Stimulated activated naive B cell treated with anti-CD40 and anti-IgM and Interleukin-4, amounts not matched to agents 10 μg/mL and 1 μg/mL and 100 μg/mL, for 72 hours (primary cell): ENCODE data around the gene FFAR1.
"Not testable (repeated sequence)": the region's sequence is repeated elsewhere in the genome, so short reads cannot be mapped to it uniquely, and the experiment has no call there.

Experiments
- ATAC-seq, 2 donors: fragments of 150-1000 bp; cut with Tn5 transposase; replicated peaks; 2 replicates each; pipeline ENCODE4 v1.10.0; 2021; ENCODE audit warnings: moderate library complexity in 1 of 2
- DNase-seq: peaks from one replicate; pipeline ENCODE4 v3.0.0; 2021
- H3K27ac Mint-ChIP-seq: one replicate; pipeline ENCODE4 v1.8.0; 2022; ENCODE audit warnings: mild to moderate bottlenecking, mixed read lengths
- H3K27me3 Mint-ChIP-seq, 2 donors: one replicate each; pipeline ENCODE4 v1.8.0; 2022; ENCODE audit warnings: mixed read lengths in 2 of 2
- H3K36me3 Mint-ChIP-seq, 2 donors: one replicate each; pipeline ENCODE4 v1.8.0; 2022; ENCODE audit warnings: mixed read lengths in 2 of 2, mild to moderate bottlenecking in 1 of 2
- H3K4me1 Mint-ChIP-seq, 2 donors: one replicate each; pipeline ENCODE4 v1.8.0; 2022; ENCODE audit warnings: mixed read lengths in 2 of 2, mild to moderate bottlenecking in 1 of 2
- H3K4me3 Mint-ChIP-seq, 2 donors: one replicate each; pipeline ENCODE4 v1.8.0; 2022; ENCODE audit warnings: mild to moderate bottlenecking in 2 of 2, mixed read lengths in 2 of 2, moderate library complexity in 1 of 2
- H3K9me3 Mint-ChIP-seq, 2 donors: one replicate each; pipeline ENCODE4 v1.8.0; 2022; ENCODE audit warnings: mixed read lengths in 2 of 2, mild to moderate bottlenecking in 1 of 2

The FFAR1 gene

GRCh38 chr19:35369522-35369921, 21.8 kb downstream of the FFAR1 start:
- H3K36me3 Mint-ChIP-seq: no peaks in the 10 kb centered on the region
- no peak overlapping the region for H3K4me3 Mint-ChIP-seq
- H3K9me3 Mint-ChIP-seq: peaks cover 5% of the 10 kb centered on the region in 2 donors
- peaks cover 16 to 20% of the 10 kb centered on the region in 2 donors for H3K27me3 Mint-ChIP-seq
- ATAC-seq (no peak), DNase-seq (no peak)
- no peak overlapping the region for H3K27ac Mint-ChIP-seq
- peaks cover 6 to 22% of the 10 kb centered on the region in 2 donors for H3K4me1 Mint-ChIP-seq

DNA sequence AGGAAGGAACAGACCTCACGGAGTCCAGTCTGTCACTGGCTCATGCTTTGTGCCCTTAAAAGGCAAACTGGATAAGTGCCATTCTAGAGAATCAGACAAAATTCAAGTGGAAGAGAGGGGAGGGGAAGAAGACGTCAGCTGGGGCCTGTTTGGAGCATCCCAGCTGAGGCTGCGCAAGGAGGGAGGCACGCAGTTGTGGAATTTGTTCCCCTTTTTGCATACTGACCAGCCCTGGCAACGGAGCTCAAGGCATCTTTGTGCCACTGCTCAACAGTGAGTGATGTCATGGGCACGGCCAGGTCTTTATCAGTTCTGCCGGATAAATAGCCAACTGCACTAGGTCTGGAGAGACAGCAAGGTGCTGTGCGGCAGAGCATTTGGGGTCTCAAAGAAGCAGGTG, 23.0 kb downstream of the FFAR1 start, which contains the start of gene GPR42:
GPR42 (plus strand) TSS at position 347 of the 400 bp plus-strand sequence. CDS start 292 bp downstream, outside the sequence.
- ATAC-seq (no peak), DNase-seq (no peak)
- no peaks in the 10 kb centered on the region for H3K36me3 Mint-ChIP-seq
- H3K4me1 Mint-ChIP-seq: peaks cover 13 to 34% of the 10 kb centered on the region in 2 donors
- H3K27me3 Mint-ChIP-seq: peaks cover 16 to 23% of the 10 kb centered on the region in 2 donors
- no peak within 1 kb of the TSS for H3K27ac Mint-ChIP-seq
- peaks cover 5% of the 10 kb centered on the region in 2 donors for H3K9me3 Mint-ChIP-seq
- no peak within 1 kb of the TSS for H3K4me3 Mint-ChIP-seq

- peak overlapping the region; percentile 20 for H3K27ac Mint-ChIP-seq
- peaks cover 26 to 46% of the 10 kb centered on the region in 2 donors for H3K4me1 Mint-ChIP-seq
- peaks cover 0 to 1% of the 10 kb centered on the region in 2 donors for H3K36me3 Mint-ChIP-seq
- DNase-seq (no peak), ATAC-seq (no peak)
- peaks cover 9 to 16% of the 10 kb centered on the region in 2 donors for H3K27me3 Mint-ChIP-seq
- peaks cover 7 to 12% of the 10 kb centered on the region in 2 donors for H3K9me3 Mint-ChIP-seq
- no peak overlapping the region for H3K4me3 Mint-ChIP-seq
These were observed 25.8 kb downstream of the FFAR1 start for GRCh38 chr19:35373492-35373891.

DNA sequence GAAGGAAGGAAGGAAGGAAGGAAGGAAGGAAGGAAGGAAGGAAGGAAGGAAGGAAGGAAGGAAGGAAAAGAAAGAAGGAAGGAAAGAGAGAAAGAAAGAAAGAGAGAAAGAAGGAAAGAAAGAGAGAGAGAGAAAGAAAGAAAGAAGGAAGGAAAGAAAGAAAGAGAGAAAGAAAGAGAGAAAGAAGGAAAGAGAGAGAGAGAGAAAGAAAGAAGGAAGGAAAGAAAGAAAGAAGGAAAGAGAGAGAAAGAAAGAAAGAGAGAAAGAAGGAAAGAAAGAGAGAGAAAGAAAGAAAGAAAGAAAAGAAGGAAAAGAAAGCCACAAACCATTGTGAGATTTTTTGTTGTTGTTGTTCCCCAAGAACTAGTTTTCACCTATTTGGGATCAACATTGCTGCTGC, 26.3 kb downstream of the FFAR1 start:
- H3K27me3 Mint-ChIP-seq: peaks cover 9 to 16% of the 10 kb centered on the region in 2 donors
- H3K9me3 Mint-ChIP-seq: peaks cover 7 to 14% of the 10 kb centered on the region in 2 donors
- H3K36me3 Mint-ChIP-seq, H3K4me3 Mint-ChIP-seq, DNase-seq, ATAC-seq: not testable (repeated sequence)
- H3K4me1 Mint-ChIP-seq: peaks cover 26 to 45% of the 10 kb centered on the region in 2 donors
- H3K27ac Mint-ChIP-seq: peak overlapping the region; percentile 20

DNA sequence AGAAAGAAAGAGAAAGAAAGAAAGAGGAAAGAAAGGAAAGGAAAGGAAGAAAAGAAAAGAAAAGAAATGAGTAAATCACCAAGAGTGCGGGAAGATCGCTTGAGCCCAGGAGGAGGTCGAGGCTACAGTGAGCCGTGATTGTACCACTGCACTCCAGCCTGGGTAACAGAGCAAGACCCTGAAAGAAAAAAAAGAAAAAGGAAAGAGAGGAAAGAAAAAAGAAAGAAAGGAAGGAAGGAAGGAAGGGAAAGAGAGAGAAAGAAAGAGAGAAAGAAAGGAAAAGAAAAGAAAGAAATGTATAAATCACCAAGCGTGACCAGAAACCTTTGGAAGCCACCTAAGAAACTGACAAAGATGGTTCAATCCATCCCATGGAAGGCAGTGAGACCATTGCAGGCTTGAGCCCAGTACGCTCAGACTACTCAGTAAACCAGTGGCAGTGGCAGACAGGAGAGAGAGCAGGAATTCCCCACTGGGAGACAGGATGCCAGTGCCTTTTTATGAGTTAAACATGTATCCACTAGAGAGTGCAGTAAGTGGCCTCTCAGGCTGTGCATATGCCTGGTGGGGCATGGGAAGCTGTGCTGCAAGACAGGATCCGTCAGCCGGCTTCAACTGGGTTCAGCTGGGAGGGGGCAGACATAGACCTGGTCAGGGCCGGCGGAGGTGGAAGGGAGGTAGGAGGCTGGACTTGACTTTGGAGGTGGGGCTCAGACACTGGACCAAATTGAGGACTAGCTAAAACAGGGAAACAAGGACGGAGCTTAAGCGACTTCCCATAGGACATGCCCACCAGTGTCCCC, 28.0 kb downstream of the FFAR1 start:
- Mint-ChIP-seq H3K9me3 (peaks cover 2 to 9% of the 10 kb centered on the region in 2 donors), H3K4me1 (peaks cover 25 to 37% of the 10 kb centered on the region in 2 donors), H3K4me3 (no peak overlapping the region), H3K27ac (peak overlapping the region; percentile 48), H3K27me3 (peaks cover 6 to 16% of the 10 kb centered on the region in 2 donors), H3K36me3 (peaks cover 0 to 1% of the 10 kb centered on the region in 2 donors)
- ATAC-seq (no peak), DNase-seq (no peak)

- no peak overlapping the region for H3K4me3 Mint-ChIP-seq
- no peak overlapping the region for H3K27ac Mint-ChIP-seq
- no peak for DNase-seq
- H3K9me3 Mint-ChIP-seq: peaks cover 2 to 9% of the 10 kb centered on the region in 2 donors
- ATAC-seq: no peak
- H3K36me3 Mint-ChIP-seq: peaks cover 0 to 1% of the 10 kb centered on the region in 2 donors
- peaks cover 28 to 37% of the 10 kb centered on the region in 2 donors for H3K4me1 Mint-ChIP-seq
- H3K27me3 Mint-ChIP-seq: peaks cover 14 to 28% of the 10 kb centered on the region in 2 donors
These were observed 30.0 kb downstream of the FFAR1 start for GRCh38 chr19:35377656-35378055.

- H3K27ac Mint-ChIP-seq: no peak overlapping the region
- peaks cover 17 to 28% of the 10 kb centered on the region in 2 donors for H3K27me3 Mint-ChIP-seq
- H3K4me3 Mint-ChIP-seq: no peak overlapping the region
- peaks cover 0 to 1% of the 10 kb centered on the region in 2 donors for H3K36me3 Mint-ChIP-seq
- H3K9me3 Mint-ChIP-seq: peaks cover 2 to 9% of the 10 kb centered on the region in 2 donors
- peaks cover 28 to 37% of the 10 kb centered on the region in 2 donors for H3K4me1 Mint-ChIP-seq
- no peak for ATAC-seq
- DNase-seq: no peak
These were observed 30.7 kb downstream of the FFAR1 start for GRCh38 chr19:35378356-35378755.

- H3K4me1 Mint-ChIP-seq: peaks cover 23 to 30% of the 10 kb centered on the region in 2 donors
- not testable (repeated sequence) for H3K9me3 Mint-ChIP-seq, H3K4me3 Mint-ChIP-seq, DNase-seq, H3K27ac Mint-ChIP-seq, ATAC-seq, H3K36me3 Mint-ChIP-seq
- peaks cover 13 to 30% of the 10 kb centered on the region in 2 donors for H3K27me3 Mint-ChIP-seq
These were observed 31.8 kb downstream of the FFAR1 start for GRCh38 chr19:35379545-35379944.

- Mint-ChIP-seq H3K36me3 (peaks cover 0 to 3% of the 10 kb centered on the region in 2 donors), H3K9me3 (peaks cover 4 to 9% of the 10 kb centered on the region in 2 donors), H3K4me1 (peaks cover 23 to 25% of the 10 kb centered on the region in 2 donors), H3K27me3 (peaks cover 16 to 31% of the 10 kb centered on the region in 2 donors), H3K27ac (no peak overlapping the region), H3K4me3 (no peak overlapping the region)
- no peak for DNase-seq
- ATAC-seq: no peak
These were observed 32.3 kb downstream of the FFAR1 start for GRCh38 chr19:35379992-35380391.

GRCh38 chr19:35380450-35381124, 32.9 kb downstream of the FFAR1 start:
- ATAC-seq: no peak
- no peak overlapping the region for H3K4me3 Mint-ChIP-seq
- peaks cover 17 to 19% of the 10 kb centered on the region in 2 donors for H3K4me1 Mint-ChIP-seq
- peaks cover 4 to 9% of the 10 kb centered on the region in 2 donors for H3K9me3 Mint-ChIP-seq
- no peak for DNase-seq
- H3K36me3 Mint-ChIP-seq: peaks cover 0 to 3% of the 10 kb centered on the region in 2 donors
- no peak overlapping the region for H3K27ac Mint-ChIP-seq
- peaks cover 16 to 25% of the 10 kb centered on the region in 2 donors for H3K27me3 Mint-ChIP-seq

DNA sequence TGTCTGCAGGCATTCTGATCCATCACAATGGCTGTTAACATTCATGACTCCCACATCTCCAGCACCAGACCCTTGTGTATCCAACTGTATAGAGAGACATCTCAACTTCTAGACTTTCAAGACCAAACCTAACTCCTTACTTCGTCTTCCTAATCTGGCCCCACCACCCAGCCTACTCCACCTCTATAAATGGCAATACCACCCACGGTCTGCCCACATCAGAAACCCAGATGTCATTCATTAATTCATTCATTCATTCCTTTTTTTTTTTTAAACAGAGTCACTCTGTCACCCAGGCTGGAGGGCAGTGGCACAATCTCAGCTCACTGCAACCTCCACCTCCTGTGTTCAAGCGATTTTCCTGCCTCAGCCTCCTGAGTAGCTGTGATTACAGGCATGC, 33.6 kb downstream of the FFAR1 start:
- DNase-seq (no peak), ATAC-seq (no peak)
- H3K4me3 Mint-ChIP-seq: no peak overlapping the region
- peaks cover 12% of the 10 kb centered on the region in 2 donors for H3K4me1 Mint-ChIP-seq
- H3K27me3 Mint-ChIP-seq: peaks cover 16 to 18% of the 10 kb centered on the region in 2 donors
- peaks cover 4 to 10% of the 10 kb centered on the region in 2 donors for H3K9me3 Mint-ChIP-seq
- no peak overlapping the region for H3K27ac Mint-ChIP-seq
- H3K36me3 Mint-ChIP-seq: peaks cover 1 to 4% of the 10 kb centered on the region in 2 donors

DNA sequence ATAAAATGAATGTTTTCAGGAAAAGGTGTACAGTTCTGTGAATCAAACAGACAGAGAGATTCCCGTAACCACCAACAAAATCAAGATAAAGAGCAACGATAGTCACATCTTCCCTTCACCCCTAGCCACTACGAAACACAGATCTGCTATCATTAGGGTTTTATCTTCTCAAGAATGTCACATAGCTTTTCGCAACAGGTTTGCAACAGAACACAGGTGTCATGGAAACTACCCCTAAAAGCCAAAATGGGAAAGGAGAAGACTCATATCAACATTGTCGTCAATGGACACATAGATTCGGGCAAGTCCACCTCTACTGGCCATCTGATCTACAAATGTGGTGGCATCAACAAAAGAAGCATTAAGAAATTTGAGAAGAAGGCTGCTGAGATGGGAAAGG, 34.2 kb downstream of the FFAR1 start:
- H3K4me3 Mint-ChIP-seq: no peak overlapping the region

GRCh38 chr19:35383536-35383935, 35.8 kb downstream of the FFAR1 start:
- ATAC-seq (no peak), DNase-seq (no peak)
- H3K27me3 Mint-ChIP-seq: peaks cover 16 to 18% of the 10 kb centered on the region in 2 donors
- peaks cover 5 to 6% of the 10 kb centered on the region in 2 donors for H3K9me3 Mint-ChIP-seq
- no peak overlapping the region for H3K27ac Mint-ChIP-seq
- peaks cover 4 to 5% of the 10 kb centered on the region in 2 donors for H3K36me3 Mint-ChIP-seq
- no peak overlapping the region for H3K4me3 Mint-ChIP-seq
- peaks cover 0 to 3% of the 10 kb centered on the region in 2 donors for H3K4me1 Mint-ChIP-seq

More for the DNA sequence above, 34.2 kb downstream of the FFAR1 start:
- H3K4me1 Mint-ChIP-seq: peaks cover 9 to 10% of the 10 kb centered on the region in 2 donors
- no peak overlapping the region for H3K27ac Mint-ChIP-seq
- peaks cover 6 to 14% of the 10 kb centered on the region in 2 donors for H3K9me3 Mint-ChIP-seq
- no peak for ATAC-seq
- H3K27me3 Mint-ChIP-seq: peaks cover 16 to 18% of the 10 kb centered on the region in 2 donors
- DNase-seq: no peak
- peaks cover 5 to 6% of the 10 kb centered on the region in 2 donors for H3K36me3 Mint-ChIP-seq
